GM12801 (cell line): ENCODE results near the gene PHF2.

Source experiments
- CTCF ChIP-seq: IDR thresholded peaks from one replicate; pipeline ENCODE4 v1.5.1; 2011; ENCODE audit warnings: control low read depth; ENCODE audit not compliant: insufficient read length; ENCODE audit errors: extremely low read depth

The PHF2 gene

GRCh38 chr9:93601063-93601462 lies 24.7 kb downstream of the PHF2 start:
- TF ChIP-seq CTCF, result no peak

GRCh38 chr9:93601666-93602065 lies 25.3 kb downstream of the PHF2 start:
- TF ChIP-seq CTCF, result no peak

- TF ChIP-seq CTCF, result no peak
Observed at GRCh38 chr9:93603011-93603410, 26.6 kb downstream of the PHF2 start.

GRCh38 chr9:93603906-93604326 lies 27.5 kb downstream of the PHF2 start:
- no peak for TF ChIP-seq CTCF

GRCh38 chr9:93606187-93606586 lies 29.8 kb downstream of the PHF2 start:
- no peak for TF ChIP-seq CTCF

- no peak for TF ChIP-seq CTCF
Observed at GRCh38 chr9:93610206-93610605, 33.8 kb downstream of the PHF2 start.

- TF ChIP-seq CTCF, result no peak
Observed at GRCh38 chr9:93612052-93612795, 35.8 kb downstream of the PHF2 start.

- no peak for TF ChIP-seq CTCF
Observed at GRCh38 chr9:93612796-93613154, 36.4 kb downstream of the PHF2 start.
